KMS-11 (cell line): Measurements from ENCODE around the gene MRPS18A.
A peak's percentile ranks its signal among the peaks of the same experiment; 100 is the strongest.

Experiments
- H2AFZ ChIP-seq: fragments of 200-600 bp; sonication (generic); 2 replicates; pipeline ENCODE4 v1.6.1; 2016; ENCODE audit warnings: antibody characterized with exemption, mixed run types, low read depth
- H3K27ac ChIP-seq: fragments of 200-600 bp; sonication (generic); 2 replicates; pipeline ENCODE4 v1.6.1; 2016; ENCODE audit warnings: mild to moderate bottlenecking, mixed run types
- H3K27me3 ChIP-seq: fragments of 200-600 bp; sonication (generic); 2 replicates; pipeline ENCODE4 v1.6.1; 2017; ENCODE audit warnings: mild to moderate bottlenecking, low read depth, mixed run types, moderate library complexity; ENCODE audit not compliant: insufficient read depth
- H3K36me3 ChIP-seq: fragments of 200-600 bp; sonication (generic); 2 replicates; pipeline ENCODE4 v1.6.1; 2017; ENCODE audit warnings: mild to moderate bottlenecking, mixed run types; ENCODE audit not compliant: insufficient read depth
- H3K4me1 ChIP-seq: fragments of 200-600 bp; sonication (generic); 2 replicates; pipeline ENCODE4 v1.6.1; 2016; ENCODE audit warnings: mild to moderate bottlenecking, low read depth, mixed run types; ENCODE audit not compliant: poor library complexity, severe bottlenecking
- H3K4me2 ChIP-seq: fragments of 200-600 bp; sonication (generic); 2 replicates; pipeline ENCODE4 v1.7.0; 2016; ENCODE audit warnings: mild to moderate bottlenecking, mixed run types
- H3K4me3 ChIP-seq: fragments of 200-600 bp; sonication (generic); IDR thresholded peaks from 2 replicates; pipeline ENCODE4 v1.6.1; 2017; ENCODE audit warnings: low read depth, low read length, mixed read lengths; ENCODE audit not compliant: insufficient read depth
- H3K79me2 ChIP-seq: fragments of 200-600 bp; sonication (generic); 2 replicates; pipeline ENCODE4 v1.6.1; 2016; ENCODE audit warnings: low read depth, mixed run types; ENCODE audit not compliant: insufficient read depth
- H3K9ac ChIP-seq: fragments of 200-600 bp; sonication (generic); 2 replicates; pipeline ENCODE4 v1.6.1; 2016; ENCODE audit warnings: mild to moderate bottlenecking, mixed run types
- H4K20me1 ChIP-seq: fragments of 200-600 bp; sonication (generic); 2 replicates; pipeline ENCODE4 v1.6.1; 2016; ENCODE audit warnings: mild to moderate bottlenecking, mixed run types; ENCODE audit not compliant: insufficient read depth
- CTCF ChIP-seq: fragments of 200-600 bp; sonication (generic); conservative IDR thresholded peaks from 2 replicates; pipeline ENCODE4 v1.6.1; 2017; ENCODE audit warnings: low read depth, mild to moderate bottlenecking, antibody characterized with exemption, low read length, moderate library complexity, mixed read lengths

Gene MRPS18A

DNA sequence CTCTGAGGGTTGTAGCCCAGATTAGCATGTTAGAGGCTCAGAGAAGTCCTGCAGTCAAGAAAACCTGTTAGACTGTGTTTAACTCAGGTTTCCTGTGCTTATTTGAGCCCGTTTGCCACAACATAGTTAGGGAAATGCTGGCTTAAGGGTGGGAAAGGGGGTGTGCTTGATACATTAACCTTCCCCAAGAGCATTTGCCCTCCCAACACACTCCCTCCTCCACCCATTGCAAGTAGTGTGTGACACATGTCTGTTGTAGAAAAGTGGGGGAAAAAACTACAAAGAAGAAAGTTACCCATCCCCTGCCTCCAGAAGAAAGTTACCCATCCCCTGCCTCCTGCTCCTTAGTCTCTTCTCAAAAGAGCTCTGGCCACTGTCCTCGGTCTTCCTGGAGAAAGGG is 36.8 kb upstream of the MRPS18A start:
- Histone ChIP-seq H3K4me3 (no peak overlapping the region), H3K27ac (peak overlapping the region; percentile 16; the same call in 1 of the 2 replicates), H3K4me1 (peaks cover 34% of the 10 kb centered on the region), H2AFZ (peak overlapping the region; percentile 30; the same call in 1 of the 2 replicates), H3K27me3 (no peaks in the 10 kb centered on the region), H3K4me2 (peak overlapping the region; percentile 52), H3K79me2 (no peaks in the 10 kb centered on the region), H3K36me3 (no peaks in the 10 kb centered on the region), H3K9ac (no peak overlapping the region), H4K20me1 (no peaks in the 10 kb centered on the region)
- no peak for TF ChIP-seq CTCF

DNA sequence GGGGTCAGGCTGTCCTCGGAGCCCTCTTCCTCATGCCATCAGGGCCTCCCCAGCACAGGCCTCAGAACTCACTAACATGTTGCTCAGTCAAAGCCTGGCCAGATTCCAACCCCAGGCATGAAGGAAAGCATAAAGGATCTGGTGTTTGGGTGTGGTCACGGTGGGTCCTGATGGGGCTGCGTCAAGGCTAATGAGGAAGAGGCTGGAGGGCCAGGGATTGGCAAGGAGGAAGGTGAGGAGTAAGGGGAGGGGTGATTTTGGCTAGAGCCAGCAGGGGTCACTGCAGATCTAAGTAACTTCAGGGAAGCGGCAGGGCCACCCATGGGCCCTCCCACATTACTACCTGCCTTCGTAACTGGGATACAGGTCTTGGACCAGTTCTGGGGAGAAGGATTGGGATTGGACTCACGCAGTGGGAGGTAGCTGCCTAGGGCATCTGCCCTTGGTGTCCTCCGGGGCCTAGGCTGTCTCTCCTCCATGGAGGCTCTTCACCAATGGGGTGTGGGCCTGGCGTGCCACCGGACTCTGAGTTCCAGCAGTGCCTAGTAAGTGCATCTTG is 36.2 kb upstream of the MRPS18A start:
- Histone ChIP-seq H4K20me1 (no peaks in the 10 kb centered on the region), H3K36me3 (no peaks in the 10 kb centered on the region), H3K4me1 (peaks cover 34% of the 10 kb centered on the region), H2AFZ (0 out of 2 replicates have a peak overlapping the region, but pooled peaks have one; percentile 32), H3K4me2 (peak overlapping the region; percentile 52; the same call in 1 of the 2 replicates), H3K27ac (no peak overlapping the region), H3K4me3 (no peak overlapping the region), H3K9ac (no peak overlapping the region), H3K27me3 (no peaks in the 10 kb centered on the region), H3K79me2 (no peaks in the 10 kb centered on the region)
- peak; percentile 74 for TF ChIP-seq CTCF

GRCh38 chr6:43722920-43723545 is 35.4 kb upstream of the MRPS18A start:
- H3K79me2 ChIP-seq = no peaks in the 10 kb centered on the region
- no peaks in the 10 kb centered on the region for H3K27me3 ChIP-seq
- no peak overlapping the region for H2AFZ ChIP-seq
- H3K4me3 ChIP-seq = no peak overlapping the region
- no peak overlapping the region for H3K9ac ChIP-seq
- H3K4me1 ChIP-seq = peaks cover 34% of the 10 kb centered on the region
- H3K36me3 ChIP-seq = no peaks in the 10 kb centered on the region
- TF ChIP-seq CTCF = no peak
- H3K4me2 ChIP-seq = no peak overlapping the region
- no peaks in the 10 kb centered on the region for H4K20me1 ChIP-seq
- no peak overlapping the region for H3K27ac ChIP-seq

- Histone ChIP-seq H3K9ac (no peak overlapping the region), H3K4me1 (peaks cover 45% of the 10 kb centered on the region), H3K4me3 (no peak overlapping the region), H3K27me3 (no peaks in the 10 kb centered on the region), H3K36me3 (no peaks in the 10 kb centered on the region), H3K79me2 (no peaks in the 10 kb centered on the region), H2AFZ (no peak overlapping the region), H4K20me1 (no peaks in the 10 kb centered on the region), H3K4me2 (no peak overlapping the region), H3K27ac (no peak overlapping the region)
- TF ChIP-seq CTCF = no peak
Observed at GRCh38 chr6:43720999-43721398, 33.4 kb upstream of the MRPS18A start.
